GM21737 (cell line): Measurements from ENCODE around the gene FDXR.

ENCODE experiments used
- ATAC-seq: cut with Tn5 transposase; IDR thresholded peaks from one replicate; pipeline ENCODE4 v1.9.1; 2021; ENCODE audit warnings: mild to moderate bottlenecking, moderate library complexity; ENCODE audit not compliant: unreplicated experiment

Gene FDXR

DNA sequence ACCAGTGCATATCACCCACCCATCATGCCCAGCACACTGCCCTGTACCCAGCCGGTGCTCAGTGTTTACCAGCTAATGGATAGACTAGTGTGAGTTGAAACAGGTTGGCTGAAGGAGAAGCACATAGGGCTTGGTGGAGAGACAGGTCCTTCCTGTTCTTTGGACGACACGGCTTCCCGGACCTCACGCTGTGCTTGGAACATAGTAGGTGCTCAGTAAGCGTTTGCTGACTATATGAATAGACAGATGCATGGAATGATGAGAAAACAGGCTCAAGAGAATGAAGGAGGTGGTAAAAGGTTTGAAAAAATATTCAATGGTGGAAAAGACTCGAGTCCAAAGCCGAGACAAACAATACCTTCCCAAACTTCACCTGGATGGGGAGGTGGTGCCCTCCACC is 27.4 kb upstream of the FDXR start:
- no peak for ATAC-seq

DNA sequence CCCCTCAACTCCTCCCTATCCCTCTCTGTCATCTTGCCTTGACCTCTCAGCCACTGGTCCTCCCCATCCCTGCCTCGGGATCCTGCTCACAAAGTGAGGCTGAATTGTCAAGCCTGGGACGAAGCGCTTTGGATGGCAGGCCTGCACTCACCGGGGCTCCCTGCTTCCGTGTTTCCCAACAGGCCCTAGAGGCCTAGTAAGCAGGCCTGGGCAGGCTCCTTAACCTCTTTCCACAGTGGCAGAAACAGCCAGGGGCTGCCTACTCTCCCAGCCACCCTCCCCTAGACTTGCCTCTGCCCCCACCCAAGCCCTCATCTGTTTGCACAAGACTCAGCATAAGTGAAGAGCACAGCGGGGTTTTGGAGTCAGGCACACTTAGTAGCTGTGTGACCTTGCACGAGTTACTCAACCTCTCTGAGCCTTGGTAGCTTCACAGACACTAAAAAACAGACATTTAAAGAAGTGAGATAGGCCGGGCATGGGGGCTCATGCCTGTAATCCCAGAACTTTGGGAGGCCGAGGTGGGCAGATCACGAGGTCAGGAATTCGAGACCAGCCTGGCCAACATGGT is 25.7 kb upstream of the FDXR start:
- ATAC-seq, result no peak

DNA sequence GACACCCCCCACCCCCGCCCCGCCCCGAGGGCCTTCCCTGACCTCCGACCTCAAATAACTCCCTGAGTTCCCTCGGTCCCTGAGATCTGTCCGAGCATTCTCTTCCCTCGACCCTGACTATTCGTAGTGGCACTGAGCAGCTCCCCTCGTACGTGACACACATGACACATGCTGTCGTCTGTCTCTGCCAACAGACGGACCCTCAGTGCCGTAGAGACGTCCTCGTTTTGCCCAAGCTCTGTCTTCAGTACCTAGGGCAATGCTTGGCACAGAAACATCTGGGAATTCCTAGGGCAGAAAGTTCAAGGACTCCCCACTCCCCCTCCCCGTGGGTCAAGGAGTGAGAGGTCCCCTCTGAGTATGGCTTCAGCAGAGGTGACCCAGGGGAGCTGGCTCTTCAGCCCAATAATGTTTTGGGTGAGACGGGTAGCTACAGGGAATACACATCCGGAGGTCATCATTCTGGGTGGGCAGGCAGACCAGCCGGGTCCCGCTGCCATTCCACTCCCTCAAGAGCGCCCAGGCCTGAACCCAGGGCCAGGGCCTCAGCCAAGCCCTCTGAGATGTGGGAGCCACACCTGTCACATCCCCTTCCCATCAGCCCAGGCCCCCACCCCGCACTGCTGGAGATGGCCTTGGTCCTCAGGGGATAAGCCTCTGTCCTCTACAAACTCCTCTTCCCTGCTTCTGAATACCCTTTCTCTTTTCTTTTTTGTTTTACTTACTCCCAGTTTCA is 21.3 kb upstream of the FDXR start:
- no peak for ATAC-seq

DNA sequence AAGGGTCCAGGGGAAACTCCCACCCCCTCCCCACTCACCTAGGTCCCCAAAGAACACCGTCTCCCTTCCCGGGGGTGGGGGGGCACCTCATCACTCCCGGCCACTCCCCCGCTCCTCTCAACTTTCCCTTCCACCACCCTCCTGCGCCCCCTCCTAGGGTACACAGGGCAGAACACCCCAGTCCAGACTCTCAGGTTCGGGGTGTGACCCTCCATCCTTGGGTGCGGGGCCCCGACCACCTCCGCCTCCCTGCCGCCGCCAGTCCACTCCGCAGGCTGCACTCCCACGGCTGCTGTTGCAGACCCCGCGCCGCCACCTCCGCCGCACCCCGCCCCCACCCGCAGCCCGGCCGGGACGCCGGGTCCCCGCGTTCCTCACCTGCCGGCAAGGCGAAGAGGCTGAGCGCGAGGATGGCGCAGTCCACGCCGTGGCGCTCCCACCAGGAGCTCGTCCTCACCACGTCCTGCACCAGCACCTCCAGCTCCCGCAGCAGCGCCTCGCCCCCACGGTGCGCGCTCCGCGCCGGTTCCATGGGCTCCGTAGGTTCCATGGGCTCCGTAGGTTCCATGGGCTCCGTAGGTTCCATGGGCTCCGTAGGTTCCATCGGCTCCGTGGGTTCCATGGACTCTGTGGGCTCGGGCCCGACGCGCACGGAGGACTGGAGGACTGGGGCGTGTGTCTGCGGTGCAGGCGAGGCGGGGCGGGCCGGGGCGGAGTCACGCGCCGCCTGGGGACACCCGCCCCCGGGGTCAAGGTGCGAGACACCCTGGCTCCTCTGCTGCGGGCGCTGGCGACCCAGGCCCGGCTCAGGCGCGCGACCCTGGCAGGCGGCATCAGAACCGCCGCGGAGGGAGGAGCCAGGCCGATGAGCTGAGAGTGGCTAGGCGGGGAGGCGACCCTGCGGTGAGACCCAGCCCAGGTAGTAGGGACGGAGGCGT is 20.4 kb upstream of the FDXR start, which contains the start of gene FADS6:
TSS of gene FADS6 (minus strand) at position 660 of the 938 bp plus-strand sequence. CDS start at position 622, 38 bp downstream.
- ATAC-seq, result no peak

DNA sequence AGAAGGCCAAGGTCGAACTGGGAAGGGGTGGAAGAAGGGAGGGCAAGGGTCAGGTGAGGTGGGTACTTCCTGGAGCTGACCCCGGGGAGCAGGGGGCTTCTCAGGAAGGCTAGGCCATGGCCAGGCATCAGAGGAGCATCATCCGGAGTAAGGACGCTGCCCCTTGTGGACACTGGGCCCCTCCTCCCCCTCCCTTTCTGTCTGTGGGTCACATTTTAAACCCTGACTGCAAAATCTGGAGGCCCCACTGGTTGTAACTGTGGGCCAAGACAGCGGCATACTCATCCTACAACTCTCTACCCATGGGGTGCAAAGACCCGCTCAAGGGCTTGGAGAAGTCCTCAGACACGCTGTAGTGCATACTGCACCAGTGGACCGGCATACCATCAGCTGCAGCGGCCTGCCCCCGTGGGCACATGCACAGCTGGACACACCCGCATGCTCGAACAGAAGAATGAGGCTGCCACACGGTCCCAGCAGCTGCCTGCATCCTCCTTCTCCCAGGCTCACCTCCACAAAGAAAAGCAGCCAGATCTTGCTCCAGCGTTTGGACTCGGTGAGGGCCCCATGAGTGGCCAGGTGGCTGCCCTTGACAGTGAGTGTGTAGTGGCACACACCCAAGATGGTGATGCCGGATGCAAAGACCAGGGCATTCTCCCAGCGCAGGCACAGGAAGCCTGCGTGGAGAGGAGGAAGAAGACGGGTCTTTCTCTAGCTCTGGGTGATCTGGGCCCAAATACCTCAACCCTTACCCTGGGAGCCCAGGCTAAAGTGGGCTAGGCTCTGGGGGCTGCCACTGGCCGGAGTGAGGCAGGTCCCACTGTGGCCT is 19.4 kb upstream of the FDXR start:
- no peak for ATAC-seq

DNA sequence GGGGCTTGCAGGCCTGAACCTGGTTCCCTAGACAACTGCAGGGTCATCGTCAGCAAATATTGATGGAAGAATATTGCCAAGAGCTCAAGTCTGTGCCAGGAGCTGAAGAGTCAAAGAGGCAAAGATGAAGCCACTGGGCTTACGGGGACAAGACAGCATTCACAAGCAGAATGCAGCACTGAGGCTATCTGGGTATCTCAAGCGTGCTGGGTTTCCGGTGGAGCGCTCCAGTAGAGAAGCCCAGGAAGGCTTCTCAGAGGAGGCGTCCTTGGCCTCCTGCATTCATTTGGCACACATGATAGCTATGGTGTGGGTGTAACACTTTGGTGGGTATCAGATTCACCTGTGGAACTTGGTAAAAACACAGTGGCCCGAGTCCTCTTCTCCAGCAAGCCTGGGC is 17.8 kb upstream of the FDXR start:
- no peak for ATAC-seq

DNA sequence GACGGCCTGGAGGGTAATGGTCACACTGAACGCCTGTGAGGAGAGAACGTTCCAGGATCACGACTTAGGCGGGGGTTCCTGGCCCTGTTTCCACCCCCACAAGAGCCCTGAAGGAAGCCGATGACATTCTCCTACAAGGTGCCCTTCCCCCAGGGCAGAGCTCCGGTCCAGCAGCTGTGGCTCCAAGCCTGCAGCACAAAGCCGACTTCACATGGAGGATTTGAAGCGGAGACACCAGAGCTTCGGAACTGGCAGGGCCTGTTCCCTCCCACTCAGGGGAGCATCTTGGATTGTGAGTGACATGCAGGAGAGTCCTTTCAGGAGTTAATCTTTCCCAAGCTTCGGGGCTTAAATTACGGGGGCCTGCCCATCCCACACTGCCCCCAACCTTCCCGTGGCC is 15.7 kb upstream of the FDXR start:
- no peak for ATAC-seq

DNA sequence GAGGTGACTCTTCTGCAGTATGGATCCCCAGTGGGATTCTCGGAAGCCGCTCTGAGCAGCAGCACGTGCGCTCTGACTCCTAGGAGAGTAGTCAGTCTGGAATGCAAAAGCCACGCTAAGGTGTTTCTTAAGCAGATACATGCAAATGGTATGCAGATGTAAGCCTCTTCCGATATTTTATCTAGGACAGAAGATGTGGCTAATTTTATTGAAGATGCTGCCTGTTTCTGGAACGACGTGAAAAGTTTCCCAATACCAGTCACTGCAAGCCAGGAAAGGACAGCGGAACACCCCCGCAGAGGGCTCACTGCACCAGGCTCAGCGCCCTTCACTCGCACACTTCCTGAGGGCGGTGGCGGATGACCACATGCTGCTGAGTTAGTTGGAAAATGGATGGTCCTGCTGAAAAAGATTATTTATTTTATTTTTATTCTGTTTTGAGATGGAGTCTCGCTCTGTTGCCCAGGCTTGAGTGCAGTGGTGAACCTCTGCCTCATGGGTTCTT is 10.5 kb upstream of the FDXR start:
- no peak for ATAC-seq

DNA sequence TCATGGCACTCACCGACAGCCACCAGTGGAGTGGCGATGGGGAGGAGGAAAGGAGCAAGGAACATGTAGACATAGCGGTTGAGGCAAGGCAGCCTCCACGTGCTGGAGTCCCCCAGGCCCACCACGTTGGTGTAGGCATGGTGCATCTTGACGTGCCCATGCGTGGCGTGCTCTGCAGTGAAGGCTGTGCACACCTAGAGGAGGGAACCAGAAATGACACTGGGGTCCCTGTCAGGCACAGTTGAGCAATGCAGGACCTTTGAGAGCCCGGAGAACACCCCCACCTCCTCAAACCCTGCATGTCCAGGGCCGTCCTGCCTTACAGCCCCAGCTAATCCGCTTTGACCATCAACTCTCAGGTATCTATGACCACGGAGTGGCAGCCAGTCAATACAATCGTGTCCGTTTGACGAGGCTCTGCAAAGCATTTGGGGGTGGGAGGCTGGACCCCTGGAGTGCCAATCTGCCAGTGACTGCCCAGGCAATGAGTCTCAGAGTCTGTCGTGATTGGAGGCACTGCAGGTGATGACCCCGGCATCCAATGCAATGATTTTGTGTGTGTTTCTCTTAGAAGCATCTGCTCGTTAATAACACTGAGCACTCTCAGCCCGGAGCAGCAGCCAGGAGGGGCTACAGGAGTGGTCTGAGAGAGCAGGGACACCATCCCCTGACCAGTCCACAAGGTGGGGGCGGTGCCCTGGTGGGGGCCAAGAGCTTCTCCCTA is 9.9 kb upstream of the FDXR start:
- no peak for ATAC-seq

DNA sequence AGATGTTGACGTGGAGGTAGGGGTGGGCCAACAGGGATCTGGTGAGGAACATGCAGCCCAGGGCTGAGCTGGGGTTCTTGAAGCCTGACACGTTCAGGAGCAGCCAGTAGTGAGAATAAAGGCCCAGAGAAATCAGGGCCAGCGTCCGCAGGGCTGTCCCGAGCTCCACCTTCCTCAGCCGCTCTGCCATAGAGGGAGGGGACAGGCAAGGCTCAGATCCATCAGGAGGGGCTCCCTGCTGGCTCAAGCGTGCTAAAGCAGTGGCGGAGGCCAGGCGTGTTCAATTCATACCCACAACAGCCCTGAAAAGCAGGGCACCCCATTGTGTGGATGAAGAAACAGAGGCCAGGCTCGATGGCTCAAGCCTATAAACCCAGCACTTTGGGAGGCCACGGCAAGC is 8.3 kb upstream of the FDXR start:
- no peak for ATAC-seq

DNA sequence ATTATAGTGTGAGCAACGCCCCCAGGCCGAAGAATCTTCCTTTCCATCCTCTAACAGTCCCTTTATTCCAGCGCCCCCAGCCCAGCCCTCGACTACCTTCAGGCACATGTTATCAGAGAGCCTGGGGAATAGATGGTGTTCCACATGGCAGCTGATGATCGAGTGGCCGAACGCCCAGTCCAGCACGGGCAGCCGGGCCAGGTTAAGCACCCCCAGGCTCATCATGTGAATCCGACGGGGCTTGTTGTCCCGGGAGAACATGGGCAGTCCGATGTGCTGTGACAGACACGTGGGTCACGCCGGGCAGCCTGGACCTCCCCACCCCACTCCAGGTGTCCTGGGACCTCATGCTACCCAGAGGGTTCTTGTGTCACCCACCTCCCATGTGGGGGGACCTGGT is 6.5 kb upstream of the FDXR start:
- ATAC-seq, result no peak

DNA sequence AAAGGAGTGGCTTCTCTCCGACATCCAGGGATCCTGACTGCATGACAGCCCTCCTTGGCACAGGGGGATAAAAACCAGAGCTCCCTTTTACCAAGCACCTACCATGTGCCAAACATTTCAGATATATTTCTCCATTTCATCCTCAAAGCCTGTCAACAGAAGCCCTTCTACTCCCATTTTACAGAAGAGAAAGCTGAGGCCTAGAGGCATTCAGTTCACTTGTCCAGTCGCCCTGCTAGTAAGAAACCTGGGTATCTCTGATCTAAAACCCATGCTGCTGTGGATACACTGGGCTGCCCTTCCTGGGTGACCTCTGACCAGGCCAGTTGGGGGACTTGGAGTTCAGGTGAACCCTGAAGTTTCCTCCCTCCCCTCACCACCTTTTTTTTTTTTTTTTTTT is 5.9 kb upstream of the FDXR start:
- no peak for ATAC-seq

DNA sequence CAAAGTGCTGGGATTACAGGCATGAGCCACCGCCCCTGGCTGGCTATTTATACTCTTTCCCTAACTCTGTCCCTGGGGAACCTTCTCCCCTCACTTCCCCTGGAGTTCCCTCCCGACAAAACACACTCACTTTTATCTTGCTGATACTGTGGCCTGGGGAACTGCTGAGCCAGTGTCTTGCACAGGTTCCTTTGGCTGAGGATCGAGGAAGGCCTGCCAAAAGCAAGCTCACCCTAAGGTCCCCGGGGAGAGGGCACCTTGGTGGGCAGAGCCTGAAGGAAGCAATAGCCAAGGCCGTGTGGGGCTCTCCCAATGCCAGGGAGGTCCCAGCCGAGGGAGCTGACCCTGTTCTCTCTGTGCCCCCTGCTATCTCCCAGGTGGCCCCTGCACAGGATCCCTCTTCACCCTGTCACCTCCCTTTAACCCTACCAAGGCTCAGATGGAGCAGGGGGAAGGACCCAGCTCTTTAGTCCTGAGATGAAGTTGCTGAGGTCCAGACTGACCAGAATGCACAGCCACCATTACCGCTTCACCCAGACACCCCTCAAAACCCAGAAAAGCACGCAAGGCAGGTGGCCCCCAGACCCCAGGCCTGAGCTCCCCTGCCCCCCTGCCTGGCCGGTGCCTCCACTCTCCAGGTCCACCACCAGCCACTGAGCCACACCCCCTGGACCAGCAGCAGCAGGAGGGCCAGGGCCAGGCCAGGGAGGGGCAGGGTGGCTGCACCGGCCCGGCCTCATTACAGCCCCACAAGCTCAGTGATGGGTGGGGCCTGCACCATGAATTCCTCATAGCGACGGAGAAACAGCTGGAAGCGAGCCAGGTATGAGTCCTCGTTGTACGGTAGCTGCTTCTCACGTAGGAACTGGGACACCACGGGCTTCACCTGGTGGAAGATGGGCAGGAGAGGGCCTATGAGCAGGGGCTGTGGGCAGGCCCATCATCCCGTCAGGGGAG is 5.1 kb upstream of the FDXR start:
- no peak for ATAC-seq

DNA sequence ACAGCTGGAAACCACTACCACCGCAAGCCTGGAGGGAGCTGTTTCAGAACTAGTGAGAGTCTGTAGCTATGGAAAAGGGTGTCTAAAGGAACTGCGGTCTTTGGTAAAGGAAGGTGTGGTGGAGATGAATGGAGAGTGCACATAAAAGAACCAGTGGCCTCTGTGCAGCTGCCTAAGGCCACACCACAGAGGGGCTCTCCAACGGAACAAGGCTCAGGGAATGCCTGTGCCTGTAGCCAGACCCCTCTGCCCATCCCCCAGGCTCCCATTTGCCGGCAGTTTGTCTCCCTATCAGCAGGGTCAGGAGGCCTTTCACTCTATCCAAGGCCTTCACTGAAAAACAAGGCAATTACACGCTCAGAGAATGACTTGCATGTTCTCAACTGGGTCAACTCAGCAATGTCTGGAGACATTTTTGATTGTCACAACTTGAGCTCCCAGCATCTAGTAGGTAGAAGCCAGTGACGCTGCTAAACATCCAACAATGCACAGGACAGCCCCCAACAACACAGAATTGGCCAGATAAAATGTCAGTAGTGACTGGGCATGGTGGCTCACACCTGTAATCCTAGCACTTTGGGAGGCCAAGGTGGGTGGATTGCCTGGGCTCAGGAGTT is 3.3 kb upstream of the FDXR start:
- no peak for ATAC-seq

DNA sequence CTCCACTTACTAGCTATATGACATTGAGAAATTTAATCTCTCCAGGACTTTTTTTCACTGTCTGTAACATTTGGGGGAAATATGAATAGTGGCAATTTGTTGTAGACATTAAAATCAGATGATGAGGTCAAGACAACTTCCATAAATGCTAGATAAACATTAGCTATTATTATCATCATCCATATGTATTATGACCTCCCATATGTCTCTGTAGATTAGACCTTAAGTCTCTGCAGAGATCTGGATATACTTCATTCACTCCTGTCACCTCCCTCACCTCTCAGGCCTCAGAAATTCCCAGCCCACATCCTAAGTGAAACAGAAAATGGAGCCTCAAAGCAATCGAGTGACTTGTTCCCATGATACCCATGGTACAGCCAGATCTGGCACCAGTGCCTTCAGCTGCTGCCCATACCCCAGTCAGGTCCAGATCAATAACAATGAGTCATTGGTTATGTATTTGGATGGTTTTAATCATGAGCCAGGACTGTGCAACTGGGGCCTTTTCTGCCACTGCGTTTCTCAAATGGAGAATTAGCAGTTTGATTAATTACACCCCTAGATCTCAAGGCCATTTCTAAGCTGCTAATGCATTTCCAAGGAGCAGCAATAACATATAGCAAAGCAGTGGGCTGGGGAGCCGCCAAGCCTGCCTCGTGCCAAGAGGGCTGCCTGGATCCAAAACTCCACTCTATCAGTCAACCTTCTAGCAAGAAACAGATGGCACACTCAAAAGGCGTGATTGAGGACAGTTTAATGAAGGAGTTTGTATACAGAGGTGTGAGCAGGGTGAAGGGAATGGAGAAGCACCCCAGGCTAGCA is 2.6 kb upstream of the FDXR start:
- ATAC-seq, result no peak

DNA sequence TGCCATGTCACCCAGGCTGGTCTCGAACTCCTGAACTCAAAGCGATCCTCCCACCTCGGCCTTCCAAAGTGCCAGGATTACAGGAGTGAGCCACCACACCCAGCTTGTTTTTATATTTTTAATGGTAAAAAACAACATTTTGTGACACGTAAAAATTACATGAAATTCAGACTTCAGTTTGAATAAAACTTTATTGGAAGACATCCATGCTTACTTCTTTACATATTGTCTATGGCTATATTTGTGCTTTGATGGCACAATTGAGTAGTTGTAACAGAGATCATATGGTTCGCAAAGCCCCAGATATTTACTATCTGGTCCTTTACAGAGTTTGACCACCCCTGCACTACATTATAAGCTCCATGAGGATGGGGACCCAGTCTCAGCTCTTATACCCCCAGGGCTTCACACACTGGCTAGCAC is 1.8 kb upstream of the FDXR start:
- ATAC-seq, result no peak

DNA sequence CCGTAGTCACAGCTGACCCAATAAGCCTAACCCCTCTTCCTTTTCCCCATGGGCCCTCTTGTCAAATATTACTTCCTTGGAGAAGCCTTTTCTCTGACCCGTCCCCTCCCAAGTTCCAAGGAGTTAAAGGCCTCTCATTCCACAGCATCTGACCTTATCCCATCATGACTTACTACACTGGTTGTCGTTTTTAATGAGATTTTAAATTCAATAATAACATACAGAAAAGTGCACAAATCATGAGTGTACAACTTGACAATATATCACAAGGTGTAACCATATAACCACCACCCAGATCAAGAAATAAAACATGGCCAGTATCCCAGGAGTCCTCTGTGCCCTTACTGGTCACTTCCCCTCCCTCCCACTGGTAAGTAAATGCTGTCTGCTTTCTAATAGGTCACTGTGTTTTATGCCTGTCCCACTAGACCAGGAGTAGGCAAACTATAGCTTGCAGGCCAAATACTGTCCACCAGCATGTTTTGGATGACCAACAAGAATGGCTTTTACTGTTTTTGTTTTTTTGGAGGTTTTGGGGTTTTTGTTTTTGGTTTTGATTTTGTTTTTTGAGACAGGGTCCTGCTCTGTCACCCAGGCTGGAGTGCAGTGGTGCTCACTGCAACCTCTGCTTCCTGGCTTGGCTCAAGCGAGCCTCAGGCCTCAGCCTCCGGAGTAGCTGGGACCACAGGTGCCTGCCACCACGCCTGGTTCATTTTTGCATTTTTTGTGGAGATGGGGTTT is 1.2 kb upstream of the FDXR start:
- no peak for ATAC-seq
